Right cardiac atrium (tissue), 5 donors: ENCODE data around the gene TOMM6. TPM values are rescaled to one million over a fixed set of nuclear protein-coding genes. Genes with fewer than 3 reads are reported as not detected.

Source experiments
- ATAC-seq, 2 donors: fragments of 200-7000 bp; cut with Tn5 transposase; one replicate each; pipeline versions ENCODE4 v1.8.0 to v1.9.1; 2020; ENCODE audit warnings: moderate library complexity in 2 of 2, mild to moderate bottlenecking in 1 of 2
- DNase-seq, 3 donors: peaks; one replicate each; pipeline ENCODE4 v3.0.0-alpha.2; 2020
- H3K27ac ChIP-seq: one replicate; pipeline ENCODE4 v1.5.1; 2013; ENCODE audit warnings: mild to moderate bottlenecking, low read length, control low read depth, moderate library complexity
- H3K27me3 ChIP-seq: one replicate; pipeline ENCODE4 v1.6.1; 2013; ENCODE audit not compliant: control insufficient read depth, insufficient read depth
- H3K4me1 ChIP-seq: one replicate; pipeline ENCODE4 v1.6.1; 2013; ENCODE audit warnings: low read length; ENCODE audit not compliant: control insufficient read depth, insufficient read depth
- H3K4me3 ChIP-seq: one replicate; pipeline ENCODE4 v1.5.1; 2013; ENCODE audit warnings: low read length, control low read depth
- H3K9me3 ChIP-seq: one replicate; pipeline ENCODE4 v1.6.1; 2013; ENCODE audit warnings: low read length; ENCODE audit not compliant: control insufficient read depth
- WGBS: extraction: QIAGEN DNeasy Blood & Tissue Kit; methylation state at CpG from one replicate; pipeline ENCODE4 v1.1.7; 2013; 5-methylcytosine and 5-hydroxymethylcytosine counted together
- intact Hi-C, 4 donors: fragments of 100-400 bp; cut with DNase I; formaldehyde crosslinking; loops; one replicate each; pipeline versions ENCODE4 v1.11.0 to v1.14.0; 2022 to 2023
- polyA plus RNA-seq: library from polyadenylated mRNA; stranded (reverse); fragments of 200-250 nt; gene quantifications from one replicate; pipeline ENCODE4 v1.2.3, GENCODE V29; 2013
- total RNA-seq, 4 donors: library from RNA; stranded (reverse); fragmentation: NEBNext Ultra II Directional; extraction: Animal tissue kit (Norgen Biotek cat#: 25700); gene quantifications; one replicate each; pipeline ENCODE4 v1.2.1, GENCODE V29; 2021
- donor health status: healthy with polysubstance abuse.
- donor health status: DM: no; HTN: yes; CAD: no.
- donor health status: DM: no; HTN: no; CAD: no.
- donor health status: DM: no; HTN: yes; CAD: no; lungs with severe emphysema.
- donor health status: DM: yes; HTN: yes; CAD: no.

The TOMM6 gene
- total and polyA plus RNA-seq, 5 donors, result 123 to 228 (median 152) TPM

DNA sequence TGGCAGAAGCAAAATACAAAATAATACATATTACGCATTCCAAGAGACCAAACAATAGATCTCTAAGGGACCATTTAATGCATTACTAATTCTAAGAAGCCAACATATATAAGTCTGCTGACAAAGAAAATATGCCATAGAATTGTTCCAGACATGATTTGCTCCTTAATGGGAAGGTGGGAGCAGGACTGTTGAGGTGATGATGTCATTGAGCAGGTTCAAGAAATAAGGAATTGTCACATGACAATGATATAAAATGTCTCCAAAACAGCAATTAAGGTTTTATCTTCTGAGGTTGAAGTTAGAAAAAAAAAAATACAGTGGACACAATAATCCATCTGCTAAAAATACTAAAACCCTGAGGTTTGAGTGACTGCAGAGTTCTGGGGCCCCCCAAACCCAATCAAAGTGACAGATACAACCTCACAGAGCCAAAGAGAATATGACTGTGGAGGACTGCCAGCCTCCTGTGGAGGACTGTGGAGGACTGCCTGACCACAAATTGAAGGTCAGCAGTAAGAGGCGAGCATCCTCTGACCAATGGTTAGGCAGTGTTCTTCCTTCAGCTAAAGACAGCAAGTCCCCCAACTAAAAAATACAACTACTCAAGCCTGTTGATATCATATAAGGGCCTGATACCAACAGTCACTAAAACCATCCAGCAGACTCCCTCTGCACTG lies 39.0 kb downstream of the TOMM6 start:
- DNase-seq (no peak), ATAC-seq (no peak)
- H3K27ac ChIP-seq, result no peak overlapping the region
- intact Hi-C loops, result no loop called here
- no peaks in the 10 kb centered on the region for H3K4me1 ChIP-seq
- H3K4me3 ChIP-seq, result no peak overlapping the region
- 95% methylated on average over 2 of the region's 2 CpGs for WGBS
- no peaks in the 10 kb centered on the region for H3K9me3 ChIP-seq
- H3K27me3 ChIP-seq, result no peaks in the 10 kb centered on the region

DNA sequence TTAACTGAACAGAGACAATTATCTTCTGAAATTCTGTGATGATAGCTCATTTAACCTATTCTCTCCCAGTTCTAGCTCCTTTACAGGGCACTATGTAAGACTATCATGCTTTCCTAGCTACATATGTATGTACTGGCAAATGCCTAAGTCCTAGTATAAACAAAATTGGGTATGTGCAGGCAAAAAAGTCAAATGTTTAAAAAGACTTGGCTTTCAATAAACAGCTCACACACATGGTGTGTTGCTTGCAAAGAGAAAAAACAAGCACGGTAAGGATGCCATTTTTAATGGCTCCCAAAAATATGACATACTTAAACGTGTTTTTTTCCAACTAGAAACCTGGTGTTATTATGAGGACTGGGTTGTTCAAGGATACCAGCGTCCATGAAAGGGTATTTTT lies 44.8 kb downstream of the TOMM6 start:
- 85% methylated on average over 3 of the region's 3 CpGs for WGBS
- no peak for ATAC-seq
- DNase-seq, result no peak
- Histone ChIP-seq H3K4me3 (no peak overlapping the region), H3K27ac (no peak overlapping the region), H3K27me3 (no peaks in the 10 kb centered on the region), H3K9me3 (no peaks in the 10 kb centered on the region), H3K4me1 (no peaks in the 10 kb centered on the region)
- intact Hi-C loops, result no loop called here

DNA sequence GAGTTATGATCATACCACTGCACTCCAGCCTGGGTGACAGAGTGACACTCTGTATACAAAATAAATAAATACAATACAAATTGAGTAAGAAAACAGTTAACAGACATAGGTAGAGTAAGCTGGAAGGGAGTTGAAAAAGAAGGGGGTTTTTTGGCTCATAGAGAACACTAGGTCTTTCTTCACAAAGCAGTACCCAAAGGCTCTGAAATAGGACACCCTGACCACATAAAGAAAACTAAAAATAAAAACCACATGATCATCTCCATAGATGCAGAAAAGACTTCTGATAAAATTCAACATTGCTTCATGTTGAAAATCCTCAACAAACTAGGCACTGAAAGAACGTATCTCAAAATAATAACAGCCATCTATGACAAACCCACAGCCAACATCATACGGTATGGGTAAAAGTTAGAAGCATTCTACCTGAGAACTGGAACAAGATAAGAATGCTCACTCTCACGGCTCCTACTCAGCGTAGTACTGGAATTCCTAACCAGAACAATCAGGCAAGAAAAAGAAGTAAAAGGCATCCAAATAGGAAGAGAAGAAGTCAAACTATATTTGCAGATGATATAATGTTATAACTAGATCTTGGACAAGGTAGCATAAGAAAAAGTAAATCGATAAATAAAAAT lies 48.6 kb downstream of the TOMM6 start:
- 73% methylated on average over 5 of the region's 5 CpGs for WGBS
- Histone ChIP-seq H3K9me3 (no peaks in the 10 kb centered on the region), H3K4me3 (no peak overlapping the region), H3K27ac (no peak overlapping the region), H3K27me3 (no peaks in the 10 kb centered on the region), H3K4me1 (no peaks in the 10 kb centered on the region)
- DNase-seq (no peak), ATAC-seq (no peak)
- intact Hi-C loops, result no loop called here

DNA sequence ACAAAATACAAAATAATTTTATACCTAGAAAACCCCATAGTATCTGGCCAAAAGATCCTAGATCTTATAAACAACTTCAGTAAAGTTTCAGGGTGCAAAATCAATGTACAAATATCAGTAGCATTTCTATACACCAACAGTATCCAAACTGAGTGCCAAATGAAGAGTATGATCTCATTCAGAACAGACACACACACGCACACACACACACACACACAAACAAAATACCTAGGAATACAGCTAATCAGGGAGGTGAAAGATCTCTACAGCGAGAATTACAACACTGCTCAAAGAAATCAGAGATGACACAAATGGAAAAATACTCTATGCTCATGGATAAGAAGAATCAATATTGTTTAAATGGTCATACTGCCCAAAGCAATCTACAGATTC lies 49.2 kb downstream of the TOMM6 start:
- no peak for DNase-seq
- no peaks in the 10 kb centered on the region for H3K4me1 ChIP-seq
- intact Hi-C loops, result no loop called here
- H3K9me3 ChIP-seq, result no peaks in the 10 kb centered on the region
- H3K27me3 ChIP-seq, result no peaks in the 10 kb centered on the region
- H3K27ac ChIP-seq, result no peak overlapping the region
- H3K4me3 ChIP-seq, result no peak overlapping the region
- 89% methylated on average over 2 of the region's 2 CpGs for WGBS
- no peak for ATAC-seq

Other genes starting within 250 kb of the TOMM6 start
- 10 to 100 TPM; 21.7 to 22.5 (median 22.1) TPM for gene FOXP4, start 241.3 kb upstream of the TOMM6 start, total RNA-seq
- 15.3 TPM for gene FOXP4, start 241.3 kb upstream of the TOMM6 start, polyA plus RNA-seq
- 10 to 100 TPM in 2 of 4 donors, 1 to 10 TPM in 2; 8.0 to 11.9 (median 10.0) TPM for gene MDFI, start 149.2 kb upstream of the TOMM6 start, total RNA-seq
- gene MDFI, start 149.2 kb upstream of the TOMM6 start, polyA plus RNA-seq, result 4.9 TPM
- 10 to 100 TPM; 31.6 to 51.1 (median 46.2) TPM for gene TFEB, start 52.1 kb upstream of the TOMM6 start, total RNA-seq
- 33.4 TPM for gene TFEB, start 52.1 kb upstream of the TOMM6 start, polyA plus RNA-seq
- under 1 TPM in 1 of 4 donors, not detected in 3; 0.42 TPM for gene PGC, start 40.3 kb upstream of the TOMM6 start, total RNA-seq
- 1.00 TPM for gene PGC, start 40.3 kb upstream of the TOMM6 start, polyA plus RNA-seq
- gene FRS3, start 7.8 kb upstream of the TOMM6 start, total RNA-seq, result 1 to 10 TPM; 3.7 to 6.9 (median 4.8) TPM
- 5.5 TPM for gene FRS3, start 7.8 kb upstream of the TOMM6 start, polyA plus RNA-seq
- 1 to 10 TPM; 2.2 to 4.0 (median 3.2) TPM for gene PRICKLE4, start 6.9 kb upstream of the TOMM6 start, total RNA-seq
- gene PRICKLE4, start 6.9 kb upstream of the TOMM6 start, polyA plus RNA-seq, result 1.7 TPM
- gene USP49, start 107.7 kb downstream of the TOMM6 start, total RNA-seq, result 1 to 10 TPM; 1.8 to 2.6 (median 2.3) TPM
- 1.5 TPM for gene USP49, start 107.7 kb downstream of the TOMM6 start, polyA plus RNA-seq
- gene MED20, start 133.4 kb downstream of the TOMM6 start, total RNA-seq, result 10 to 100 TPM; 12.6 to 16.0 (median 14.1) TPM
- gene MED20, start 133.4 kb downstream of the TOMM6 start, polyA plus RNA-seq, result 9.4 TPM
- gene BYSL, start 133.8 kb downstream of the TOMM6 start, total RNA-seq, result 10 to 100 TPM in 2 of 4 donors, 1 to 10 TPM in 2; 7.4 to 12.4 (median 9.5) TPM
- 6.5 TPM for gene BYSL, start 133.8 kb downstream of the TOMM6 start, polyA plus RNA-seq
- 10 to 100 TPM; 52.2 to 62.5 (median 56.6) TPM for gene CCND3, start 154.1 kb downstream of the TOMM6 start, total RNA-seq
- 72.1 TPM for gene CCND3, start 154.1 kb downstream of the TOMM6 start, polyA plus RNA-seq